OCI-LY3 (cell line): ENCODE results near the gene OR14A16.

Experiments used
- H2AFZ ChIP-seq: fragments of 200-600, 300-600 bp; shearing (Covaris generic); 2 replicates; pipeline ENCODE4 v1.6.0; 2014; ENCODE audit warnings: antibody characterized with exemption, low read depth, low read length
- H3K27ac ChIP-seq: fragments of 200-600, 300-600 bp; sonication (generic); 2 replicates; pipeline ENCODE4 v1.5.1; 2014; ENCODE audit warnings: mild to moderate bottlenecking, low read length, moderate library complexity, mixed read lengths
- H3K27me3 ChIP-seq: fragments of 200-600, 300-600 bp; sonication (generic); 2 replicates; pipeline ENCODE4 v1.6.1; 2014; ENCODE audit warnings: low read depth, low read length, mixed read lengths
- H3K36me3 ChIP-seq: fragments of 200-600, 300-600 bp; sonication (generic); replicated peaks from 2 replicates; pipeline ENCODE3; 2014; ENCODE audit warnings: low read depth, low read length, mixed read lengths
- H3K4me1 ChIP-seq: fragments of 300-600, 200-600 bp; sonication (generic); 2 replicates; pipeline ENCODE4 v1.6.1; 2014; ENCODE audit warnings: low read length, mixed read lengths
- H3K4me2 ChIP-seq: fragments of 200-600, 300-600 bp; sonication (generic); 2 replicates; pipeline ENCODE4 v1.6.1; 2014; ENCODE audit warnings: low read length, mixed read lengths
- H3K4me3 ChIP-seq: fragments of 300-600, 200-600 bp; sonication (generic); 2 replicates; pipeline ENCODE4 v1.5.1; 2014; ENCODE audit warnings: antibody characterized with exemption, mild to moderate bottlenecking, low read length, moderate library complexity
- H3K79me2 ChIP-seq: fragments of 300-600, 200-600 bp; shearing (Covaris generic); 2 replicates; pipeline ENCODE4 v1.6.1; 2014; ENCODE audit warnings: mild to moderate bottlenecking, low read length, mixed read lengths
- H3K9ac ChIP-seq: fragments of 300-600, 200-600 bp; shearing (Covaris generic); 2 replicates; pipeline ENCODE4 v1.6.0; 2014; ENCODE audit warnings: mild to moderate bottlenecking, low read length, moderate library complexity
- H3K9me3 ChIP-seq: fragments of 200-600, 300-600 bp; shearing (Covaris generic); 2 replicates; pipeline ENCODE4 v1.6.1; 2014; ENCODE audit warnings: low read length, mixed read lengths; ENCODE audit not compliant: insufficient read depth
- H4K20me1 ChIP-seq: fragments of 200-600, 300-600 bp; sonication (generic); 2 replicates; pipeline ENCODE4 v1.6.1; 2016; ENCODE audit warnings: low read length, mixed read lengths; ENCODE audit not compliant: insufficient read depth
- EZH2phosphoT487 ChIP-seq: fragments of 200-600 bp; shearing (Covaris generic); IDR thresholded peaks from 2 replicates; pipeline ENCODE4 v1.6.1; 2018; ENCODE audit warnings: antibody characterized with exemption, mixed run types, low read depth
- TF ChIP-seq, protein P1 (sequence below): fragments of 200-600, 300-600 bp; sonication (generic); IDR thresholded peaks from 2 replicates; pipeline ENCODE4 v1.5.1; 2014; ENCODE audit warnings: antibody characterized with exemption, low read length, low read depth

OR14A16 gene

DNA sequence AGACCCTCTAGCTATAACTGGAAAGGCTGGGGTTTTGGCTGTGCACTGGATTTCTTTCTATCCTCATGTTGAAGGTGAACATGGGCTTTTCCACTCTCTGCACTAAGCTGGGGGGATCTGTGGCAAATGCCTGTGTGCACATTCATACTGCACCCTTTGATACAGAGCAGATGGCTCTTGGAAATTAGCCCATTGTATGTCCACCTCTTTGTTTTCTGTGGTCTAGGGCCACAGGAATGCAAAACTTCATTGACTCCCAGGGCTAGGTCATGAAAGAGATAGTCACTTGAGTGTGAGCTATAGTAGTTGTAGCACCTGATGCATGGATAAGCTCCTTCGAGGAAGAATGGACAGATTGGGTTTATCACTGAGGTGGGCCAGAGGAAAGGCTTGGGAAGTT is 5.7 kb upstream of the OR14A16 start:
- H3K27ac ChIP-seq: no peak overlapping the region
- H3K9ac ChIP-seq: no peak overlapping the region
- H3K9me3 ChIP-seq: no peaks in the 10 kb centered on the region
- H3K4me2 ChIP-seq: no peak overlapping the region
- H2AFZ ChIP-seq: no peak overlapping the region
- H3K4me1 ChIP-seq: no peaks in the 10 kb centered on the region
- H4K20me1 ChIP-seq: no peaks in the 10 kb centered on the region
- TF ChIP-seq EZH2phosphoT487: no peak
- TF ChIP-seq, protein P1, sequence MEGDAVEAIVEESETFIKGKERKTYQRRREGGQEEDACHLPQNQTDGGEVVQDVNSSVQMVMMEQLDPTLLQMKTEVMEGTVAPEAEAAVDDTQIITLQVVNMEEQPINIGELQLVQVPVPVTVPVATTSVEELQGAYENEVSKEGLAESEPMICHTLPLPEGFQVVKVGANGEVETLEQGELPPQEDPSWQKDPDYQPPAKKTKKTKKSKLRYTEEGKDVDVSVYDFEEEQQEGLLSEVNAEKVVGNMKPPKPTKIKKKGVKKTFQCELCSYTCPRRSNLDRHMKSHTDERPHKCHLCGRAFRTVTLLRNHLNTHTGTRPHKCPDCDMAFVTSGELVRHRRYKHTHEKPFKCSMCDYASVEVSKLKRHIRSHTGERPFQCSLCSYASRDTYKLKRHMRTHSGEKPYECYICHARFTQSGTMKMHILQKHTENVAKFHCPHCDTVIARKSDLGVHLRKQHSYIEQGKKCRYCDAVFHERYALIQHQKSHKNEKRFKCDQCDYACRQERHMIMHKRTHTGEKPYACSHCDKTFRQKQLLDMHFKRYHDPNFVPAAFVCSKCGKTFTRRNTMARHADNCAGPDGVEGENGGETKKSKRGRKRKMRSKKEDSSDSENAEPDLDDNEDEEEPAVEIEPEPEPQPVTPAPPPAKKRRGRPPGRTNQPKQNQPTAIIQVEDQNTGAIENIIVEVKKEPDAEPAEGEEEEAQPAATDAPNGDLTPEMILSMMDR: no peak
- H3K4me3 ChIP-seq: no peak overlapping the region
- no peaks in the 10 kb centered on the region for H3K36me3 ChIP-seq
- H3K79me2 ChIP-seq: no peaks in the 10 kb centered on the region
- H3K27me3 ChIP-seq: no peaks in the 10 kb centered on the region

DNA sequence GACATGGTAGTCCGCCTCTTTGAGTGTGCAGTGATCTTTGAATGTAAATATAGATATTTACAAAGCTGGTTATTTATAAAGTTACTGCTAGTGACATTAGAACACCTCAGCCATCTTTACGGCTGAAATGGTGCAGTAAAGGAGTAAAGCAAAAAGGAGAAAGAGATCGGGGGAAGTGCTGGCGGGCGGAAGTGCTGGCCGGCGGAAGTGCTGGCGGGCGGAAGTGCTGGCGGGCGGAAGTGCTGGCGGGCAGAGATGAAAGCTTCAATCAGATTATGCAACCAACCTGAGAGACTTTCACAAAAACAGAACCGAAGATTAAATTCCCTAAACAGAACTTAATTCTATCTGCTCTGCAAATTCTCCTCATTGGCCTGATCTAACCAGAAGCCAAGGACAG is 1.4 kb upstream of the OR14A16 start:
- no peaks in the 10 kb centered on the region for H3K9me3 ChIP-seq
- H3K79me2 ChIP-seq: no peaks in the 10 kb centered on the region
- no peaks in the 10 kb centered on the region for H3K36me3 ChIP-seq
- no peaks in the 10 kb centered on the region for H4K20me1 ChIP-seq
- no peak overlapping the region for H3K4me3 ChIP-seq
- TF ChIP-seq EZH2phosphoT487: no peak
- no peak overlapping the region for H3K9ac ChIP-seq
- H3K4me2 ChIP-seq: no peak overlapping the region
- no peaks in the 10 kb centered on the region for H3K4me1 ChIP-seq
- no peaks in the 10 kb centered on the region for H3K27me3 ChIP-seq
- no peak overlapping the region for H3K27ac ChIP-seq
- no peak overlapping the region for H2AFZ ChIP-seq

DNA sequence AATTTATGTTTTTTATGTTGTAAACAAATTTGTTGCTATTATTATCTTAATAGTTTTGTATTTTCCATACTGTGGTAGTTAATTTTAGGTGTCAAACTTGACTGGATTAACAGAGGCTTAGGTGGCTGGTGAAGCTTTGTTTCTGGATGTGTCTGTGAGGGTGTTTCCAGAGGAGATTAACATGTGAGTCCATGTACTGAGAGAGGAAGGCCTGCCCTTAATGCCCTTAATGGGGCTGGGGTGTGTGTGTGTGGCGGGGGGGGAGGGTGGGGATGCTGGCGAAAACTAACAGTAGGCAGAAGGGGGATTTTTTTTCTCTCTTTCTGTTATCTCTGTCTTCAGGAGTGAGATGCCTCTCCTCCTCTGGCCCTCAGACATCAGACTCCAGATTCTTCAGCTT is 1.9 kb downstream of the OR14A16 start:
- Histone ChIP-seq H3K9me3 (no peaks in the 10 kb centered on the region), H2AFZ (no peak overlapping the region), H3K79me2 (no peaks in the 10 kb centered on the region), H3K27ac (no peak overlapping the region), H3K36me3 (no peaks in the 10 kb centered on the region), H3K27me3 (no peaks in the 10 kb centered on the region), H3K4me1 (no peaks in the 10 kb centered on the region), H3K4me3 (no peak overlapping the region), H3K4me2 (no peak overlapping the region), H4K20me1 (no peaks in the 10 kb centered on the region), H3K9ac (no peak overlapping the region)
- TF ChIP-seq, protein P1: no peak
- no peak for TF ChIP-seq EZH2phosphoT487

DNA sequence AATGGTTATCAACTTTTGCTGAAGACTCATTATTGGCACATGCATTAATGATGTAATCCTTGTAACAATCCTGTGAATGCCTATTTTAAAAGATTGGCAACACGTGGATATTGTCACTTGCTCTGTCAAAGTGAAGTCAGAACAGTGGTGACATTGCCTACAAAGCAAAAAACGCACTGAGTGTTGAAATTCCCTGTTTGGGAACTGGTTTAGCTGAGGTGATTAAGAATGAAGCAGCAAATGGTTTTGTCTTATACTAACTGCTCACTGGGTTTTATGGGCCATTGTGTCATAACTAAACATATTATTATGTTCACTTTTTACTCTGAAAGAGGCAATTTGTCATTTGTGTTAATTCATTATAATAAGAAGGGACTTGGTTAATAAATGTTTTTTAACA is 11.3 kb downstream of the OR14A16 start:
- TF ChIP-seq EZH2phosphoT487: no peak
- TF ChIP-seq, protein P1: no peak
- Histone ChIP-seq H3K36me3 (no peaks in the 10 kb centered on the region), H3K27me3 (no peaks in the 10 kb centered on the region)

DNA sequence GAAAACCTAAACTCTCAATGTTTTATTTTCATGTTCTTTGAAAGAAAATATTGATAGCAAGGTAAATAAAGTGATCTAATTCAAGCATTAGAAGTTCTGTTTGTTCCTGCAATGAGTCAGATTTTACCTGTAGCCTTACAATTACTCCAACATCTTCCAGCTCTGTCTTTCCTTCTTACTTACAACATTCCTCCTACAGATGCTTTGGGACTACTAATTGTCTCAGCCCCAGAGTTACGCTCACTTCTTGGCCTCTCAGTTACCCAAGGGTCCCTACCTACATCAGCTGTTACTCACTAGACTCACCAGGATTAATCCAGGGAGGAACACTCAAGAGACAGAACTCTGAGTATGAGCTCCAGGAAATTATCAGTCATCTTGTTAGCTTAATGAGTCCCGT is 26.4 kb downstream of the OR14A16 start:
- Histone ChIP-seq H3K4me1 (no peaks in the 10 kb centered on the region), H2AFZ (no peak overlapping the region), H4K20me1 (no peaks in the 10 kb centered on the region), H3K27me3 (no peaks in the 10 kb centered on the region), H3K9ac (no peak overlapping the region), H3K4me3 (no peak overlapping the region), H3K36me3 (no peaks in the 10 kb centered on the region), H3K27ac (no peak overlapping the region), H3K4me2 (no peak overlapping the region), H3K79me2 (no peaks in the 10 kb centered on the region), H3K9me3 (no peaks in the 10 kb centered on the region)
- TF ChIP-seq, protein P1: no peak

More for the DNA sequence above, 11.3 kb downstream of the OR14A16 start:
- no peak overlapping the region for H3K4me3 ChIP-seq
- no peaks in the 10 kb centered on the region for H3K9me3 ChIP-seq
- no peaks in the 10 kb centered on the region for H4K20me1 ChIP-seq
- H3K4me2 ChIP-seq: no peak overlapping the region
- H3K27ac ChIP-seq: no peak overlapping the region
- no peaks in the 10 kb centered on the region for H3K79me2 ChIP-seq
- H3K4me1 ChIP-seq: no peaks in the 10 kb centered on the region
- H3K9ac ChIP-seq: no peak overlapping the region
- no peak overlapping the region for H2AFZ ChIP-seq
